ENCODE data around the gene UGT3A1.
"Not testable (repeated sequence)": the region's sequence is repeated elsewhere in the genome, so short reads cannot be mapped to it uniquely, and the experiment has no call there.

The UGT3A1 gene

GRCh38 chr5:35990941-35991611 lies at the start of gene UGT3A1:
Gene UGT3A1 (minus strand): TSS chr5:35991390. CDS start chr5:35991240, 150 bp downstream.
- DNase-seq (ENCODE audit: low spot score), result no peak

GRCh38 chr5:36035696-36036095 lies 44.5 kb upstream of the UGT3A1 start:
- no peak for DNase-seq (ENCODE audit: low spot score)

- not testable (repeated sequence) for DNase-seq (ENCODE audit: low spot score)
Measured at GRCh38 chr5:36034536-36035134, 43.4 kb upstream of the UGT3A1 start.

- DNase-seq (ENCODE audit: low spot score), result no peak
Measured at GRCh38 chr5:36033486-36033885, 42.3 kb upstream of the UGT3A1 start.

GRCh38 chr5:36033047-36033446 lies 41.9 kb upstream of the UGT3A1 start:
- DNase-seq (ENCODE audit: low spot score), result no peak

GRCh38 chr5:36031223-36031622 lies 40.0 kb upstream of the UGT3A1 start:
- no peak for DNase-seq (ENCODE audit: low spot score)

GRCh38 chr5:36029914-36030313 lies 38.7 kb upstream of the UGT3A1 start:
- DNase-seq (ENCODE audit: low spot score), result no peak

GRCh38 chr5:36028816-36029465 lies 37.8 kb upstream of the UGT3A1 start:
- DNase-seq (ENCODE audit: low spot score), result no peak

GRCh38 chr5:36027711-36028110 lies 36.5 kb upstream of the UGT3A1 start:
- DNase-seq (ENCODE audit: low spot score), result no peak

- no peak for DNase-seq (ENCODE audit: low spot score)
Measured at GRCh38 chr5:36026706-36027465, 35.7 kb upstream of the UGT3A1 start.

GRCh38 chr5:36022246-36022645 lies 31.1 kb upstream of the UGT3A1 start:
- DNase-seq (ENCODE audit: low spot score), result not testable (repeated sequence)

GRCh38 chr5:36019584-36019983 lies 28.4 kb upstream of the UGT3A1 start:
- DNase-seq (ENCODE audit: low spot score), result not testable (repeated sequence)

GRCh38 chr5:36017622-36018021 lies 26.4 kb upstream of the UGT3A1 start:
- no peak for DNase-seq (ENCODE audit: low spot score)

- DNase-seq (ENCODE audit: low spot score), result no peak
Measured at GRCh38 chr5:36017004-36017403, 25.8 kb upstream of the UGT3A1 start.

GRCh38 chr5:36013182-36013581 lies 22.0 kb upstream of the UGT3A1 start:
- no peak for DNase-seq (ENCODE audit: low spot score)

- DNase-seq (ENCODE audit: low spot score), result no peak
Measured at GRCh38 chr5:36009698-36010097, 18.5 kb upstream of the UGT3A1 start.

GRCh38 chr5:36007366-36007765 lies 16.2 kb upstream of the UGT3A1 start:
- no peak for DNase-seq (ENCODE audit: low spot score)

GRCh38 chr5:36006163-36006562 lies 15.0 kb upstream of the UGT3A1 start:
- DNase-seq (ENCODE audit: low spot score), result no peak

GRCh38 chr5:36001032-36001431 lies 9.8 kb upstream of the UGT3A1 start:
- no peak for DNase-seq (ENCODE audit: low spot score)

GRCh38 chr5:35999547-35999946 lies 8.4 kb upstream of the UGT3A1 start:
- DNase-seq (ENCODE audit: low spot score), result no peak

GRCh38 chr5:35996076-35996475 lies 4.9 kb upstream of the UGT3A1 start:
- DNase-seq (ENCODE audit: low spot score), result no peak

GRCh38 chr5:35990520-35990919 lies 670 bp downstream of the UGT3A1 start:
- DNase-seq (ENCODE audit: low spot score), result no peak

GRCh38 chr5:35988529-35988928 lies 2.7 kb downstream of the UGT3A1 start:
- no peak for DNase-seq (ENCODE audit: low spot score)
